Smooth muscle cell of the umbilical artery (primary cell): ENCODE data around the gene METRN. TPM values are rescaled to one million over a fixed set of nuclear protein-coding genes. Genes with fewer than 3 reads are reported as not detected.

Experiments
- total RNA-seq: library from RNA; depleted of rRNA; stranded (reverse); fragments of >200 nt; gene quantifications from 2 replicates; pipeline ENCODE4 v1.2.3, GENCODE V29; 2014

METRN gene
- 75.4 and 85.8 TPM in 2 replicates for total RNA-seq

GRCh38 chr16:714558-715476 is at the start of gene METRN:
METRN (plus strand) TSS chr16:715118; CDS start chr16:715290, 172 bp downstream.

GRCh38 chr16:667780-668518 is 47.0 kb upstream of the METRN start, which contains the start of gene RHOT2:
RHOT2 (plus strand) TSS chr16:668132; CDS start chr16:668200, 68 bp downstream.

GRCh38 chr16:674968-675883 is 39.7 kb upstream of the METRN start, which contains the start of gene RHBDL1:
RHBDL1 (plus strand) TSS chr16:675671; CDS start chr16:675791, 120 bp downstream.

GRCh38 chr16:679814-680624 is 34.9 kb upstream of the METRN start, which contains the start of gene STUB1:
STUB1 (plus strand) TSS chr16:680410; CDS start chr16:680526, 116 bp downstream.

GRCh38 chr16:684071-684794 is 30.7 kb upstream of the METRN start, which contains the start of gene JMJD8:
JMJD8 (minus strand) TSS chr16:684334; CDS start chr16:684319, 15 bp downstream.

GRCh38 chr16:705431-706188 is 9.3 kb upstream of the METRN start, which contains the start of gene FBXL16:
FBXL16 (minus strand) TSS chr16:705801; CDS start chr16:697405, 8,396 bp downstream.

GRCh38 chr16:720990-721764 is 6.3 kb downstream of the METRN start, which contains the start of gene ANTKMT:
ANTKMT (plus strand) TSS chr16:721146; CDS start chr16:721275, 129 bp downstream.

GRCh38 chr16:726438-727290 is 11.7 kb downstream of the METRN start, which contains the start of the genes CCDC78 and HAGHL:
CCDC78 (minus strand) TSS chr16:726443; CDS start chr16:726367, 76 bp downstream.
HAGHL (plus strand) TSS chr16:727106; CDS start chr16:727510, 404 bp downstream.

GRCh38 chr16:740764-741505 is 26.0 kb downstream of the METRN start, which contains the start of gene CIAO3:
CIAO3 (minus strand) TSS chr16:740997; CDS start chr16:740985, 12 bp downstream.

GRCh38 chr16:760545-761343 is 45.8 kb downstream of the METRN start, which contains the start of gene MSLN:
MSLN (plus strand) TSS chr16:760734; CDS start chr16:762681, 1,947 bp downstream.

Other genes with a start within 250 kb of the METRN start
- gene CAPN15, start 187.4 kb upstream of the METRN start, total RNA-seq, result 26.7 and 52.6 TPM in 2 replicates
- not detected in 2 replicates for gene PRR35, start 154.7 kb upstream of the METRN start, total RNA-seq
- 0.97 and 1.5 TPM in 2 replicates for gene NHLRC4, start 148.1 kb upstream of the METRN start, total RNA-seq
- gene PIGQ, start 145.2 kb upstream of the METRN start, total RNA-seq, result 25.8 and 26.2 TPM in 2 replicates
- 11.3 and 15.8 TPM in 2 replicates for gene RAB40C, start 125.1 kb upstream of the METRN start, total RNA-seq
- gene WFIKKN1, start 84.1 kb upstream of the METRN start, total RNA-seq, result under 0.01 and 0.46 TPM in 2 replicates
- 69.5 and 83.7 TPM in 2 replicates for gene METTL26, start 78.8 kb upstream of the METRN start, total RNA-seq
- gene MCRIP2, start 73.3 kb upstream of the METRN start, total RNA-seq, result 10.3 and 22.3 TPM in 2 replicates
- gene WDR90, start 65.8 kb upstream of the METRN start, total RNA-seq, result 11.0 and 19.6 TPM in 2 replicates
- 32.7 and 66.1 TPM in 2 replicates for gene RHOT2, start 47.0 kb upstream of the METRN start, total RNA-seq
- gene RHBDL1, start 39.4 kb upstream of the METRN start, total RNA-seq, result 4.6 and 6.5 TPM in 2 replicates
- 95.6 and 120 TPM in 2 replicates for gene STUB1, start 34.7 kb upstream of the METRN start, total RNA-seq
- 35.6 and 39.6 TPM in 2 replicates for gene JMJD8, start 30.8 kb upstream of the METRN start, total RNA-seq
- gene WDR24, start 24.7 kb upstream of the METRN start, total RNA-seq, result 5.3 and 7.9 TPM in 2 replicates
- gene FBXL16, start 9.3 kb upstream of the METRN start, total RNA-seq, result 0.28 and 0.59 TPM in 2 replicates
- gene ANTKMT, start 6.0 kb downstream of the METRN start, total RNA-seq, result 19.4 and 39.8 TPM in 2 replicates
- gene CCDC78, start 11.3 kb downstream of the METRN start, total RNA-seq, result 2.1 and 4.9 TPM in 2 replicates
- gene HAGHL, start 12.0 kb downstream of the METRN start, total RNA-seq, result 18.7 and 19.6 TPM in 2 replicates
- gene CIAO3, start 25.9 kb downstream of the METRN start, total RNA-seq, result 21.5 and 28.8 TPM in 2 replicates
- gene MSLN, start 45.6 kb downstream of the METRN start, total RNA-seq, result not detected in 2 replicates
- gene RPUSD1, start 73.3 kb downstream of the METRN start, total RNA-seq, result 19.3 and 31.1 TPM in 2 replicates
- gene CHTF18, start 73.5 kb downstream of the METRN start, total RNA-seq, result 5.3 and 15.8 TPM in 2 replicates
- not detected in 2 replicates for gene GNG13, start 85.6 kb downstream of the METRN start, total RNA-seq